GM18517 (cell line): ENCODE results near the gene OCA2.
"Not testable (repeated sequence)": the region's sequence is repeated elsewhere in the genome, so short reads cannot be mapped to it uniquely, and the experiment has no call there.

ENCODE experiments used
- ATAC-seq: cut with Tn5 transposase; IDR thresholded peaks from one replicate; pipeline ENCODE4 v1.9.1; 2021; ENCODE audit warnings: mild to moderate bottlenecking, moderate library complexity; ENCODE audit not compliant: unreplicated experiment

Gene OCA2

GRCh38 chr15:28121577-28121976, 22.5 kb upstream of the OCA2 start:
- ATAC-seq: not testable (repeated sequence)

- ATAC-seq: no peak
These were observed 21.2 kb upstream of the OCA2 start for GRCh38 chr15:28120359-28120640.

DNA sequence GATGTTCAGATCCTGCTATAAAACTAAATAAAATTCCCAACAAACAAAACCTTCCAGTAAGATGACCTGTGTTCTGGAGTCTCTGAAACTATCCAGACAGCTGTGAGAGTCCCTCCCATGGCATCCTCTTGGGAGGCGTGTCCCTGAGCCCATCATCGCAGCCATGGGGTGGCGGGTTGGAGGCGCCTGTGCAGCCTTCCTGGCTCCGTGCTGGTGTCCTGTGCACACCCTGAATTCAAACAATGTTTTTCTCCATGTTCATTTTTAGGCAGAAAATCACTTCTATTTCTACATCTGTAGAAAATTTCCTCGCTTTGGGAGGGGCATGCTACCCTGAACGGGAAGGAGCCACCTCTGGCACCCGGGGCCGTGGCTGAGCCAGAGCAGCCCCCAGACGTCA, 19.4 kb upstream of the OCA2 start:
- no peak for ATAC-seq

DNA sequence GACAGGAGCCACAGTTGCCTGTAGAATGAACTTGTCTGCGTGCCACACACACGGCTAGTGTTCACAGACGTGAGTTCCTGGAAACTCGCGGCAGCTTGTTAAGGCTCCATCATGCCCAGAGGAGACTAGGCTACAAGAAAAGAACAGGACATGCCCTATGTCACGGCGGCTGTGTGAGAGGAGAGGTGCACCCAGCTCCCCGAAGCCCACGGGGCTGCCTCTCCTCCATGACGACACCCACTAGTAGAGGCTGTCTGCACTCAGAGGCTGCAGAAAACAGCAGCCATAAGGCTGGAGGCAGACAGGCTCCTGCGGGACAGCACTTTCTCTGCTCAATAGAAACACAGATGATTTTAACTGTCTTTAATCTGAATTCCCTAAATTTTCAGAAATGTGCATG, 19.0 kb upstream of the OCA2 start:
- no peak for ATAC-seq

DNA sequence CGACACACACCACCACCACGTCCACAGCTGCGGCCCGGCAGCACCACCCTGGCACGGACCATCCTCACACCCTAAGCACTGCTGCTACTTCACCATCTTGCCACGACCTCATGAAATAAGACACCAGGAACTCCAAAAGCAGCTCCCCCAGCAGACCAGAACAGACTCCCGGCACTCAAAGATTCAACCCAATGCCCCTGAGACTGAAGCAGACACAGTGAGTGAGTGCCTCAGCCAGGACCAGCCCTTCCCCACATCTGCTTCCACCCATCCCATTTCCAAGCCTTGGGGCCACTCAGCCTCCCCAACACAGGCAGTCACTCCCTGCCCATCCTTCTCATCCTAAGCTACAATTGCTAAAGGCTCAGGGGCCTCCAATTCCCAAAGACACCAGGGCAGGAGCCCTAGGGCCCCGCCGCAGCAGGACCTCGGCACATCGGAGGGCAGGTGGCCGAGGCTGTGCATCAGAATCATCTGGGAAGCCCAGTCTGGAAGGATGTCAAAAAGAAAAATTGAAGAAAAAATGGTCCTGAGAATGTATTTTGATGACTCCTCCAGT, 18.4 kb upstream of the OCA2 start:
- no peak for ATAC-seq

DNA sequence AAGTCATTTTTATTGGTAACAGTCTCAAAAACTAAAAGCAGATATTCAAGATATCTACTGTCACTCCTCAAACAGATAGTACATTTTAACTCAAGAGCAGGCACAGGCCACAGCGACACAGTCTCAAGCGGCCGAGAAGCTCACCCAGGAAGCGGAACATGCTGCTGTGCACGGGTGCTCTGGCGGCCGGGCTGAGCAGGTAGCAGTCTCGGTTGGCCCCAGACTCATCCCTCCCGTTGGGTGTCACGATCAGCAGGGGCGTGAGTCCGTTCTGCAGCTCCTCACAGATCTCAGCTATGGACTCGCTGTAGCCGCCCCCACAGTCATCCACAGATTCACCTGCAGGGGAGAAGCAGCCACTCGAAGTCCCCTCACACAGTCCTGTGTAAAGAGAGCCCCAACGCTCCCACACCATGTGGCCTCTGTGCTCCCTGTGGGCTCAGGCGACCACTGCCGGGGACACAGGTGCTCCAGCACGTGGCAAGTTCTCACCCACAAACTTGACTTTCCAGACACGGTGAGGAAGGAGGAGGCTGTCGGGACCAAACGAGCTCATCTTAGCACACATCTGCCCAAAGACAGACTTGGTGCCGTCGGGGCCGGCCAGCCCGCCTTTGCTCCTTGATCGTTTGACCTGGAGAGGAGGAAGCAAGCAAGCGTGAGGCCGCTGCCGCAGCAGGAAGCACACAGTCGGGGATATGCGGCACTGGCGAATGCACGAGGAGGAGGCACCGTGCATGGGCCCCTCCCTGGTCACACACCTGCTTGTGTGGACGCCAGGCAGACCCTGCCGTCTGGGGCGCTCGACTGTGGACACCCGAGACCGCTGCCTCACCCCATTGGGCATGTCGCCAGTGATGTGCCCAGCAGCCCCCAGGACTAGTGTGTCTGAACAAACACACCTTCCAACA, 17.7 kb upstream of the OCA2 start:
- ATAC-seq: no peak

- no peak for ATAC-seq
These were observed 16.8 kb upstream of the OCA2 start for GRCh38 chr15:28115871-28116270.

GRCh38 chr15:28114721-28115622, 15.9 kb upstream of the OCA2 start:
- no peak for ATAC-seq

- no peak for ATAC-seq
These were observed 15.0 kb upstream of the OCA2 start for GRCh38 chr15:28114114-28114455.

GRCh38 chr15:28113394-28114113, 14.4 kb upstream of the OCA2 start:
- ATAC-seq: no peak

DNA sequence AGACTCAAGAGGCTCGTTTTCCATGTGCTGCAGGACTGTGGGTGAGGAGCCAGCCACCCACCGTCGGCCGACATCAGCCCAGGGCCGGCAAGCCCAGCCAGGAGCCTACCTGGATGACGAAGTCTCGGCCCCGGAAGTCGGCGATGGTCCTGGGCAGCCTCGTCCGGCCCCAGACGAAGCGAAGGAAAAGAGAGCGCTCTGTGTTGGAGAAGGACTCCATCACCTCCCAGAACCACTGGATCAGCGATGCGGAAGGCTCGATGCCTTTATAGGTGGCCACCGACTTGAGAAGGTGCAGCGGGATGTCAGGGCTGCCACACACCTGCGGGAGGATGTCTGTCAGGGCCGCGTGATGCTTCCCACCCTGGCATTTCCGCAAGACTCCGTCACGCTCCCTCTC, 13.8 kb upstream of the OCA2 start:
- no peak for ATAC-seq

GRCh38 chr15:28112101-28112760, 13.1 kb upstream of the OCA2 start:
- no peak for ATAC-seq

DNA sequence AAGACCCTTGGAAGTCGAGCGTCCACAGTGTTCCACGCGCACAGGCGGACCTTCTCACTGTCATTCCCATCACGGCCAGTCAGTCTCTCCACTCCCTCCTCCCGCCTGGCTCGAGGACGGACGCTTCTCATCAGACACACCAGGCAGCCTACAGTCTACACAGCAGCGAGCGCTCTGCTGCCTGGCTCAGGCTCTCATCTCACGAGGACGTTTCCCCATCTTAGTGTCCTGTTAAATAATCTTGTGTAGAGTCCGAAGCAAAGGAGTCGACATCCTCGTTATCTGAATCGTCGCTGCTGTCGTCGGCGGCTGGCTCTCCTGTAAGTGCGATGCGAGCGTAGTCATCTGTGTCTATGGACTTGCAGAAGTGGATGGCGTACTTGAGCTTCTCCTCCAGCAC, 12.4 kb upstream of the OCA2 start:
- no peak for ATAC-seq

- ATAC-seq: no peak
These were observed 11.4 kb upstream of the OCA2 start for GRCh38 chr15:28110481-28110881.

- ATAC-seq: no peak
These were observed 10.7 kb upstream of the OCA2 start for GRCh38 chr15:28109626-28110455.

GRCh38 chr15:28107904-28108275, 8.8 kb upstream of the OCA2 start:
- ATAC-seq: no peak

DNA sequence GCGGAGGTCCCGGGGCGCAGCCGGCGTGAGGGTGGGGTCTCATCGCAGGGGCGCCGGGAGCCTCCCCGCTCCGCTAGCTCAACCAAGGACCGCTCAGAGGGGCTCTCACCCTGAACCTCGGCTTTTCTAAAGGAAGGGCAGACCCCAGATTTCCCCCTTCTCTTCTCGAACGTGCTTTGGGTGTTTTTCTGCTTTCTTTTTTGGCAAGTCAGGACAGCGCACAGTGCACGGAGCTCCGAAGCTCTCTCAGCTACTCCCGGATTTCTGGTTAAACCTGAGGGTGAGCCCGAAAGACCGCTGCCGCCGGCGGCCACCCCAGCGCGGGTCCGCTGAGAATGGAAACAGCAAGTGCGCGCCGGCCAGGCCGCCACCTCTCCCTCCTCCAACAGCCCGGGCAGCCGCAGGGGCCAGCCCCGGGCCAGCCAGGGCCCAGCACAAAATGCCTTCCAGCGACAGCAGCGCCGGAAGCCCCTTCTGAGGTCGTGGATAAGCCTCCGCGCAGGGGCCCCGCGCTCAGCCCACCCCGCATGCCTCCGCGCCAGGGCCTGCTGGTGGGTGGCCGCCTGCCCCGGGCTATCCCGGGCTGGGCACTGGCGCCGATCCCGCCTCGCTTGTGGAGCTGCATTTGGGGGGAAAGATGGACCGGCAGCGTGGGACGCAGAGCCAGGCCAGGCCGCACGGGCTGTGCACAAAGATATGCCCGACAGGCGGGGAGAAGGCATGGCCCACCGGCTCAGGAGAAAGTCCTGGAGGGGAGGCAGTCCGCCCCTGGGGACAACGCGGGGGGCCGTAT, 8.2 kb upstream of the OCA2 start:
- no peak for ATAC-seq

DNA sequence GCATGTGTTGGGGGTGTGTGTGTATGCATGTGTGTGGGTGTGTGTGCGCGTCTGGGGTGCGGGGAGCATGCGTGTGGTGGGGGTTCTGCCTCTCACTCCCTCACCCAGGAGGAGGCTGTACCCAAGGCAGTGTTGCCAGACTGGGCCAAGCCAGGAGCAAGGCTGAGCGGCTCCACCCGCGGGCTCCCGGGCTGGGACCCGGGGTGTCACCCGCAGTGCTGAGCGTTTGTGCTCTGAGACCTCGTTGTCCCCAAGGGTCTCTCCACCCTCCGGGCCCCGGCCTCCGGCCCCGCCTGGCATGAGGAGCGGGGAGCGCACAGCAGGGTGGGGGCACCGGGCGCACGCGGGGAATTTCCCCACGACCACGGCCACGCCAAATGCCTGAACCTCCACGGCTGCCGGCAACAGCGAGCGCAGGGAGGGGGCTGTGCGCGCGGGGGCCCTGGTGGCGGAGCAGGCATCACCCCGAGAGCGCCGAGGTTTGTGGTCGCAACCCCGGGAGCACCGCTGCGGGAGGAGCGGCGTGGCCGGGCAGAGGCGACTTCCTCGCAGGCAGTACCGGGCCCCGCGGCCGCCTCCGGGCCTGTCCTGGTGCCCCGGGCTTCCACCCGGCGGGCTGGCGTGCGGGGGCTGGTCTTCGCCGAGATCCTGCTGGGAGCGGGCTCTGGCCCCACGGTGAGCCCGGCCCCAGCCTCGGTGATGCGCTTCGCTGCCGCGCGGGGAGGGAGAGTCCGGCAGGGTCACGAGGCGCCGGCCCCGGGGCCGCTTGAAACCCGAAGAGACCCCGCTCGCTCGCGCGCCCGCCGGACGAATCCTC, 7.4 kb upstream of the OCA2 start:
- no peak for ATAC-seq
